Measurements from ENCODE around the gene PCDHA12.

PCDHA12 gene

GRCh38 chr5:140916325-140916724, 41.2 kb downstream of the PCDHA12 start:
- Histone ChIP-seq H3K27ac (ENCODE audit: low read depth, low read length, severe bottlenecking) (no peak overlapping the region), H3K4me1 (ENCODE audit: control insufficient read depth, insufficient read depth, low read length, poor library complexity, severe bottlenecking) (no peaks in the 10 kb centered on the region), H3K36me3 (ENCODE audit: control insufficient read depth, insufficient read depth, low read length) (no peaks in the 10 kb centered on the region), H3K4me3 (ENCODE audit: extremely low read depth, insufficient read depth, low read length, poor library complexity, severe bottlenecking) (no peak overlapping the region), H3K9me3 (ENCODE audit: control insufficient read depth, low read length) (no peaks in the 10 kb centered on the region)
- no CpG with 5 or more reads among the region's 1 CpG for WGBS, 2 experiments (ENCODE audit: insufficient coverage in 2 of 2)

GRCh38 chr5:140923601-140924000, 48.5 kb downstream of the PCDHA12 start:
- no peak overlapping the region for H3K27ac ChIP-seq (ENCODE audit: low read depth, low read length, severe bottlenecking)
- 73 to 78% methylated on average over 2 to 3 of the region's 4 CpGs for WGBS, 2 experiments (ENCODE audit: insufficient coverage in 2 of 2)
- no peak overlapping the region for H3K4me3 ChIP-seq (ENCODE audit: extremely low read depth, insufficient read depth, low read length, poor library complexity, severe bottlenecking)
- H3K4me1 ChIP-seq (ENCODE audit: control insufficient read depth, insufficient read depth, low read length, poor library complexity, severe bottlenecking) = no peaks in the 10 kb centered on the region
- no peaks in the 10 kb centered on the region for H3K9me3 ChIP-seq (ENCODE audit: control insufficient read depth, low read length)
- no peaks in the 10 kb centered on the region for H3K36me3 ChIP-seq (ENCODE audit: control insufficient read depth, insufficient read depth, low read length)

- 0% methylated on average over 26 to 29 of the region's 41 CpGs for WGBS, 2 experiments (ENCODE audit: insufficient coverage in 2 of 2)
- Histone ChIP-seq H3K4me1 (ENCODE audit: control insufficient read depth, insufficient read depth, low read length, poor library complexity, severe bottlenecking) (no peaks in the 10 kb centered on the region), H3K4me3 (ENCODE audit: extremely low read depth, insufficient read depth, low read length, poor library complexity, severe bottlenecking) (peak within 1 kb of the TSS; percentile 50), H3K36me3 (ENCODE audit: control insufficient read depth, insufficient read depth, low read length) (no peaks in the 10 kb centered on the region), H3K9me3 (ENCODE audit: control insufficient read depth, low read length) (no peaks in the 10 kb centered on the region), H3K27ac (ENCODE audit: low read depth, low read length, severe bottlenecking) (peak within 1 kb of the TSS; percentile 24)
Measured at GRCh38 chr5:140925806-140926442, 50.8 kb downstream of the PCDHA12 start, which contains the start of gene PCDHAC1. Gene PCDHAC1, plus strand, starts transcription at chr5:140926299. Its CDS starts 594 bp downstream, at chr5:140926893.

GRCh38 chr5:140926443-140927227, 51.5 kb downstream of the PCDHA12 start:
- Histone ChIP-seq H3K4me3 (ENCODE audit: extremely low read depth, insufficient read depth, low read length, poor library complexity, severe bottlenecking) (peak overlapping the region; percentile 50), H3K27ac (ENCODE audit: low read depth, low read length, severe bottlenecking) (peak overlapping the region; percentile 24), H3K9me3 (ENCODE audit: control insufficient read depth, low read length) (no peaks in the 10 kb centered on the region), H3K4me1 (ENCODE audit: control insufficient read depth, insufficient read depth, low read length, poor library complexity, severe bottlenecking) (no peaks in the 10 kb centered on the region), H3K36me3 (ENCODE audit: control insufficient read depth, insufficient read depth, low read length) (no peaks in the 10 kb centered on the region)
- 4 to 11% methylated on average over 64 to 73 of the region's 74 CpGs for WGBS, 2 experiments (ENCODE audit: insufficient coverage in 2 of 2)

- H3K27ac ChIP-seq (ENCODE audit: low read depth, low read length, severe bottlenecking) = no peak overlapping the region
- H3K9me3 ChIP-seq (ENCODE audit: control insufficient read depth, low read length) = no peaks in the 10 kb centered on the region
- H3K36me3 ChIP-seq (ENCODE audit: control insufficient read depth, insufficient read depth, low read length) = no peaks in the 10 kb centered on the region
- 49 to 62% methylated on average over 26 of the region's 26 CpGs for WGBS, 2 experiments (ENCODE audit: insufficient coverage in 2 of 2)
- H3K4me3 ChIP-seq (ENCODE audit: extremely low read depth, insufficient read depth, low read length, poor library complexity, severe bottlenecking) = peak overlapping the region; percentile 50
- H3K4me1 ChIP-seq (ENCODE audit: control insufficient read depth, insufficient read depth, low read length, poor library complexity, severe bottlenecking) = no peaks in the 10 kb centered on the region
Measured at GRCh38 chr5:140927228-140927573, 52.1 kb downstream of the PCDHA12 start.
